GM21825 (cell line): Measurements from ENCODE around the gene CISD3.

Experiments used
- ATAC-seq: cut with Tn5 transposase; IDR thresholded peaks from one replicate; pipeline ENCODE4 v1.9.1; 2021; ENCODE audit warnings: mild to moderate bottlenecking, moderate library complexity; ENCODE audit not compliant: unreplicated experiment

Gene CISD3

GRCh38 chr17:38742411-38743308 lies 12.5 kb downstream of the CISD3 start:
- no peak for ATAC-seq

DNA sequence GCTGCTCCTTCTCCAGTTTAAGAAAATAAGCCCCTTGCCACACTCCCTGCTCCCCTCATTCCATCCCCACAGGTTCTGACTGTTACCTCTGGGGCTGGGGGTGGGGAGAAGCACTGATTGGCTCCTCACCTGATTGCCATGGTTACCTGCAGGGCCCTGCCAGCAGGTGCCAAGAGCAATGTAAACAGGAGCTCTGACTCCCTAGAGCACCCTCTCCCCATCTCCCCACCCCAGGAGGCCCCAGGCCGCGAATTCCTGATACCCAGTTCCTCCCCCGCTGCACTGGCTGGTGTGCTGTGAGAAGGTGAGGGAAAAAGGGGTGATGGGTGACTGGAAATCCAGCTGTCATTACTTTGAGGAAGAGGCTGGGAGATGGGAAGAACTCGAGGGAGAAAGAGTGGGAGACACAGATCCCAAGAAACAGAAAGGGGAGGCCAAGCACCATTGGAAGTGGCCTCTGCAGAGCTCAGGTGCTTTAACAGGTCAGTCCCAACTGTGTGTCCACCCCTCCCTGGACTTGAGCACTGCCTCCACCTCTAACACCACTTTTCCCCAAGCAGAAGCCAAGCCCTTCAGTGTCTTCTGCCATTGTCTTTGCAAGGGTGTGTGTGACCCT lies 13.5 kb downstream of the CISD3 start:
- no peak for ATAC-seq

DNA sequence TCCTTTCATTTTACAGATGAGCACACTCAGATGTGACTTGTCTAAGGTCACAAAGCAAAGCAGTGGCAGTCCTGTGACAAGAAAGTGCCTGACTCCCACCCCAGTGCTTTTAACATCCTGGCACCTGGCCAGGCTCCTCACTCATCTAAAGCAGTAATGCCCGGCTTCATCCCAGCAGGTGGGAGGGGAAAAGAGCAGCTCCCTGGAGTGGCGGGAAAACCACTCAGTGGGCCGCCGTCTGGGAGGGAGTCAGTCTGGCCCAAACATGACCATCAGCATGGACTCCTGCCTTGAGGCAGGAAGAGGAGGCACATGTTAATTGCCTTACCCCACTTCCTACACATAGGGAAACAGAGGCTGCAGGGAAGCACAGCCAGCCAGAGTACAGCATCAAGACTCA lies 15.4 kb downstream of the CISD3 start:
- no peak for ATAC-seq

GRCh38 chr17:38746004-38746848 lies 16.1 kb downstream of the CISD3 start:
- ATAC-seq, result no peak

DNA sequence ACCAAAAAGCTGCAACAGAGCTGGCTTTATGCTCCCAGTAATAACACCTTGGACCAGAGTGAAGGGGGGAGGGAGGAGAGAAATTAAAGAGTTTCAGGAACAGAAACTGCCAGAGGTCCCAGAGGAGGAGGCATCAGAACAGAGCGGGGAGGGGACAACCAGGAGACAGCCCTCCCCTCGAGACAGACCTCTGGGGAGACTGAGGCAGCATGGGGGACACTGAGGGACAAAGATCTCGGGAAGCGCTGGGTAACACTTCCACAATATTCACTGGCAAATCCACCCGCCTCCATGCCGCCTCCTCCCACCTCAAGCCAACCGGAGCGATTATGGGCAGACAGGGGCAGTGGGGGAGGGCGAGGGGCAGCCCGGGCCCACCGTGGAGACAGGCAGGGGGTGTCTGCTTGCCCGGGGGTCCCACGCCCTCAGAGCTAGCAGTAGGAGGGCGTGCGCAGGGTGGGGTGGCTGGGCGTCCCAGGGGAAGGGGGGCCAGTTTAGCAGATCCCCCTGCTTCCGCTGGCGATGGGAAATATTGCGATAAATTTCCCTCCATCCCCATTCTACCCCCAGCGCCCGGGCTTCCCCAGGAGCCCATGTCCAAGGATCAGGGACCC lies 16.8 kb downstream of the CISD3 start:
- ATAC-seq, result no peak

GRCh38 chr17:38747463-38748148 lies 17.5 kb downstream of the CISD3 start:
- no peak for ATAC-seq

GRCh38 chr17:38748149-38748891 lies 18.2 kb downstream of the CISD3 start, which contains the start of gene PCGF2:
Gene PCGF2 (minus strand): TSS chr17:38748336. CDS start chr17:38740402, 7,934 bp downstream.
- ATAC-seq, result no peak

- no peak for ATAC-seq
Measured at GRCh38 chr17:38748892-38749222, 18.7 kb downstream of the CISD3 start.

- no peak for ATAC-seq
Measured at GRCh38 chr17:38749223-38750043, 19.3 kb downstream of the CISD3 start.

- ATAC-seq, result no peak
Measured at GRCh38 chr17:38750044-38750311, 19.8 kb downstream of the CISD3 start.

- ATAC-seq, result no peak
Measured at GRCh38 chr17:38750312-38751121, 20.4 kb downstream of the CISD3 start.

- no peak for ATAC-seq
Measured at GRCh38 chr17:38751144-38751807, 21.1 kb downstream of the CISD3 start.

- ATAC-seq, result peak; percentile 30
Measured at GRCh38 chr17:38751808-38752307, 21.7 kb downstream of the CISD3 start.

DNA sequence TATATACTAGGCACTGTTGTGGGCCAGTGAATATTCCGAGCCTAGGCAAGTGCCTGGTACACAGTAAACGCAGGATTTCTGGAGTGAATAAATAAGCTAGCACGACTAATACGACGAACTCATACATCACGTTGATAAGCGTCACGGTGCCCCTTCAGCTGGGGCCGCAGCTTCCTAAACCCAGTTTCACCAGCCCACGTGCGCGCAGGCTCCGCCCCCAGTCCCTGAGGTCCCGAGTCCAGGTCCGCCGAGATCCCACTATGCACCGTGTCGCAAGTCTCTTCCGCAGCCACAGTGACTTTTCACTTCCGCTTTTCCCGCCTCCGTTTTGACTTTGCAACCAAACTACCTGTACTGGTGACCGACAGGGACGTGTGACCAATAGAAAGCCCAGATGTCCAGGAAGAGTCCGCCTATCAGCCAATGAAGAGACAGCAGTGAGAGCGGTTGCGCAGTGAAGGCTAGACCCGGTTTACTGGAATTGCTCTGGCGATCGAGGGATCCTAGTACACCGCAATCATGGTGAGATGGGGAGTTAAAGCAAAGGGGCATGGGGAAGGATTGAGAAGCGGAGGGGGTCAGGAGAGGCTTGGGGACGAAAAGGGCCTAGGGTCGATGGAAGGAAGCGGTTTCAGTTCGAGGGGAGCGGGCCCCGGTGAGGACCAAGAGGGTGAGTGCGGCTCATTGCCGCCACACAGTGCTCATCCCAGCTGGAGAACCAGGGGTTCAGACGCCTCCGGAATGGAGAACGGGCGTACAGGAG lies 22.3 kb downstream of the CISD3 start, which contains the start of gene PSMB3:
PSMB3 (plus strand) TSS at position 434 of the 763 bp plus-strand sequence; CDS start at position 520, 86 bp downstream.
- ATAC-seq, result peak; percentile 75

DNA sequence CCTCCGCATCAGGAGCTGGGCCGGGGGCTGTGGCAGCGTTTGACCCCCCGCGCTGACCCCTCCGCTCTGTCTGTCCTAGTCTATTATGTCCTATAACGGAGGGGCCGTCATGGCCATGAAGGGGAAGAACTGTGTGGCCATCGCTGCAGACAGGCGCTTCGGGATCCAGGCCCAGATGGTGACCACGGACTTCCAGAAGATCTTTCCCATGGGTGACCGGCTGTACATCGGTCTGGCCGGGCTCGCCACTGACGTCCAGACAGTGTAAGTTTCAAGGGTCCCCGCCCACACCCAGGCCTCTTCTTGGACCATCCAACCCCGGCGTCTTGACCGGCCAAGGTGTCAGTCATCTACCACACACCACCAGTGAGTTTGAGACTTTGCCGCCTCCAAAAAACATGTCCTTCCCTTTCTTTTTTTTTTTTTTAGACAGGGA lies 22.9 kb downstream of the CISD3 start:
- ATAC-seq, result no peak

- no peak for ATAC-seq
Measured at GRCh38 chr17:38761612-38762011, 31.5 kb downstream of the CISD3 start.

DNA sequence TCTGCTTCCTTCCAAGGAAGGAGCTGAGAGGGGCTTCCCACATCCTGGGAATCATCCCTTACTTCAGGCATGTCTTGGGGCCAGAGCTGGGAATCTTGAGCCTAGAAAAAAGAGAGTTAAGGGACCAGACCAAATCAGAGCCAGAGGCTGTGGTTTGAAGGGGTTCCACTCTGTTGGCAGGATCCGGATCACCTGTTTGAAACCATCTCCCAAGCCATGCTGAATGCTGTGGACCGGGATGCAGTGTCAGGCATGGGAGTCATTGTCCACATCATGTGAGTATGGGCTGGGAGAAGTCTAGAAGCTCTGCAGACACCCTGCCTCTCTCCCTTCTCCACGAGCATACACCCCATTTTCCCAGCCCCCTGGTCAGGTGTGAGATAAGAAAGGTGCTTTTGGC lies 32.1 kb downstream of the CISD3 start:
- no peak for ATAC-seq
